Measurements from ENCODE around the gene TMEM163. TPM values are rescaled to one million over a fixed set of nuclear protein-coding genes. Genes with fewer than 3 reads are reported as not detected.
A peak's percentile ranks its signal among the peaks of the same experiment; 100 is the strongest.

Gene TMEM163
- total RNA-seq, 6 experiments from 2014 or later: not detected

- Mint-ChIP-seq H3K9me3 (no peaks in the 10 kb centered on the region), H3K4me1 (ENCODE audit: low read depth) (peaks cover 78% of the 10 kb centered on the region), H3K27ac (no peak overlapping the region), H3K4me3 (no peak overlapping the region), H3K27me3 (ENCODE audit: insufficient read depth) (no peaks in the 10 kb centered on the region; the same call in 1 of the 2 replicates), H3K36me3 (ENCODE audit: low read depth) (0 out of 2 replicates have a peak, but pooled peaks cover 7% of the 10 kb centered on the region)
- DNase-seq: no peak
- no peak for TF ChIP-seq CTCF (IDR thresholded peaks at IDR 0.05)
These were observed 306.2 kb downstream of the TMEM163 start for GRCh38 chr2:134412639-134412999.

- H3K9me3 Mint-ChIP-seq: no peaks in the 10 kb centered on the region
- H3K27ac Mint-ChIP-seq: peak overlapping the region; percentile 95
- H3K4me3 Mint-ChIP-seq: no peak overlapping the region
- H3K27me3 Mint-ChIP-seq (ENCODE audit: insufficient read depth): no peaks in the 10 kb centered on the region; the same call in 1 of the 2 replicates
- DNase-seq: peak; percentile 82
- peaks cover 80% of the 10 kb centered on the region for H3K4me1 Mint-ChIP-seq (ENCODE audit: low read depth)
- peaks cover 12% of the 10 kb centered on the region; the same call in 1 of the 2 replicates for H3K36me3 Mint-ChIP-seq (ENCODE audit: low read depth)
- TF ChIP-seq CTCF (IDR thresholded peaks at IDR 0.05): peak; percentile 78
These were observed 306.8 kb downstream of the TMEM163 start for GRCh38 chr2:134411828-134412638.

GRCh38 chr2:134411279-134411827, 307.4 kb downstream of the TMEM163 start:
- no peak for TF ChIP-seq CTCF (IDR thresholded peaks at IDR 0.05)
- Mint-ChIP-seq H3K27me3 (ENCODE audit: insufficient read depth) (no peaks in the 10 kb centered on the region; the same call in 1 of the 2 replicates), H3K9me3 (no peaks in the 10 kb centered on the region), H3K27ac (peak overlapping the region; percentile 95), H3K36me3 (ENCODE audit: low read depth) (peaks cover 13% of the 10 kb centered on the region; the same call in 1 of the 2 replicates), H3K4me3 (peak overlapping the region; percentile 53), H3K4me1 (ENCODE audit: low read depth) (peaks cover 85% of the 10 kb centered on the region)
- no peak for DNase-seq

- peak overlapping the region; percentile 53 for H3K4me3 Mint-ChIP-seq
These were observed 308.0 kb downstream of the TMEM163 start for GRCh38 chr2:134410831-134411231.

GRCh38 chr2:134410006-134410405, 308.8 kb downstream of the TMEM163 start:
- Mint-ChIP-seq H3K4me3 (no peak overlapping the region), H3K27ac (peak overlapping the region; percentile 95), H3K36me3 (ENCODE audit: low read depth) (peaks cover 12% of the 10 kb centered on the region; the same call in 1 of the 2 replicates), H3K4me1 (ENCODE audit: low read depth) (peaks cover 98% of the 10 kb centered on the region), H3K9me3 (no peaks in the 10 kb centered on the region), H3K27me3 (ENCODE audit: insufficient read depth) (no peaks in the 10 kb centered on the region; the same call in none of the 2 replicates)
- DNase-seq: no peak
- TF ChIP-seq CTCF (IDR thresholded peaks at IDR 0.05): no peak

More at GRCh38 chr2:134410831-134411231, 308.0 kb downstream of the TMEM163 start:
- H3K4me1 Mint-ChIP-seq (ENCODE audit: low read depth): peaks cover 90% of the 10 kb centered on the region
- TF ChIP-seq CTCF (IDR thresholded peaks at IDR 0.05): no peak
- no peaks in the 10 kb centered on the region for H3K9me3 Mint-ChIP-seq
- DNase-seq: peak; percentile 38
- no peaks in the 10 kb centered on the region; the same call in 1 of the 2 replicates for H3K27me3 Mint-ChIP-seq (ENCODE audit: insufficient read depth)
- peaks cover 13% of the 10 kb centered on the region; the same call in 1 of the 2 replicates for H3K36me3 Mint-ChIP-seq (ENCODE audit: low read depth)
- peak overlapping the region; percentile 95 for H3K27ac Mint-ChIP-seq

All from HFFc6 (cell line).